ENCODE data around the gene ERC1. TPM values are rescaled to one million over a fixed set of nuclear protein-coding genes. Genes with fewer than 3 reads are reported as not detected.
A peak's percentile ranks its signal among the peaks of the same experiment; 100 is the strongest.

The ERC1 gene
- total and polyA plus RNA-seq, 9 of the 15 experiments (the other 6 are each of a cell fraction or from before 2014, with no cell fraction given) = 0.74 to 11.8 (median 4.8) TPM

DNA sequence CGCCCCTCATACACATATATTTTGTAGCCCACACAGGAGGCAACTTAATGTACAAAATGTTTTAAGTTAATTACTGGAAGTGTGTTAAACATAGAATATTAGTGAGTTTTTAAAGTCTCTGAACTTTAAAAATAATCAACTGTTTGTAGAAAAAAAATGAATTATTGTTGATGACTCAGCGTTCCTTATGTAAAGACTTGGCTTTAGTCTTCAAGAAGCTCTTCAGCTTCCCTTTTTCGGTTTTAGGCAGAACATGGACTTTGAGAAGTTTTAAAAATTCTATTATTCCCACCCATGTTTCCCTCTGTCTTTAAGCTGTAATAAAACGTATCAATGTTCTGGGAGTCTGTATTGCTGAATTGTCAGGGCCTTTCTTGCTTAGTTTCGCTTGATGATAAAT is 333.9 kb downstream of the ERC1 start:
- CTCF ChIA-PET (ENCODE audit: low intra/inter-chr PET ratio) = no interaction called here
- no TSS peak for BruUV-seq (replicated peaks)
- peaks cover 11 to 35% of the 10 kb centered on the region in 2 experiments for H3K4me1 ChIP-seq (replicated peaks in 1 of 2; ENCODE audit: control insufficient read depth in 2 of 2, insufficient read depth in 2 of 2, low read length in 2 of 2)
- H2AFZ ChIP-seq (ENCODE audit: low read depth, low read length) = peak overlapping the region; percentile 65
- no peaks in the 10 kb centered on the region for H3K9me1 ChIP-seq (ENCODE audit: control insufficient read depth, insufficient read depth, low read length)
- no peak for DNase-seq (ENCODE audit: extremely low read depth in 1 of 4, low spot score in 3 of 4)
- peak; percentile 57; the same call in 1 of the 3 replicates for ATAC-seq
- H3K36me3 ChIP-seq (ENCODE audit: control insufficient read depth, insufficient read depth, low read length) = no peaks in the 10 kb centered on the region
- peak overlapping the region in 1 of 2 experiments; percentile 48; a peak in 2 of 4 replicates for H3K9ac ChIP-seq (ENCODE audit: insufficient read depth in 1 of 2, low read depth in 2 of 2, low read length in 2 of 2)
- 23% methylated on average over 5 of the region's 5 CpGs for WGBS (ENCODE audit: insufficient coverage, low coverage, missing lambda C conversion rate)
- no peaks in the 10 kb centered on the region for H3K27me3 ChIP-seq (ENCODE audit: control insufficient read depth in 2 of 2, insufficient read depth in 2 of 2, low read length in 2 of 2)
- intact Hi-C loops (cut with micrococcal nuclease) (no loop called here), in situ Hi-C loops (cut with MboI) (no loop called here)
- POLR2A ChIA-PET = no interaction called here
- no peak overlapping the region; the same call in 1 of the 2 replicates for H3K4me2 ChIP-seq (ENCODE audit: insufficient read depth, low read length)
- H3K79me2 ChIP-seq (ENCODE audit: control insufficient read depth, insufficient read depth, low read length) = no peaks in the 10 kb centered on the region
- no peak overlapping the region for H3K4me3 ChIP-seq
- H3K27ac ChIP-seq (ENCODE audit: extremely low read depth, low read depth, low read length) = peak overlapping the region; percentile 68
- H4K20me1 ChIP-seq (replicated peaks; ENCODE audit: control insufficient read depth, insufficient read depth, low read length) = no peaks in the 10 kb centered on the region
- no peaks in the 10 kb centered on the region for H3K9me3 ChIP-seq (replicated peaks; ENCODE audit: control insufficient read depth, insufficient read depth, low read depth, low read length)
- FAIRE-seq = peak; percentile 23
- TF ChIP-seq HSF4 (CRISPR knock-in tag; IDR thresholded peaks at IDR 0.05; ENCODE audit: borderline replicate concordance) = no peak
- no peak for TF ChIP-seq PHF20 (IDR thresholded peaks at IDR 0.05; ENCODE audit: partially characterized antibody)
- TF ChIP-seq DPF2 (IDR thresholded peaks at IDR 0.05) = peak; percentile 34; the same call in 1 of the 2 replicates
- no peak for TF ChIP-seq SIN3A (IDR thresholded peaks at IDR 0.05; ENCODE audit: borderline replicate concordance in 2 of 2, control insufficient read depth in 1 of 2, low read depth in 2 of 2, low read length in 2 of 2)
- TF ChIP-seq MAFK (IDR thresholded peaks at IDR 0.05; ENCODE audit: low read length) = peak; percentile 98
- peak; percentile 71; the same call in 1 of the 2 replicates for TF ChIP-seq NFE2L1 (tag; IDR thresholded peaks at IDR 0.05; ENCODE audit: borderline replicate concordance, low read depth)
- TF ChIP-seq, protein P1, sequence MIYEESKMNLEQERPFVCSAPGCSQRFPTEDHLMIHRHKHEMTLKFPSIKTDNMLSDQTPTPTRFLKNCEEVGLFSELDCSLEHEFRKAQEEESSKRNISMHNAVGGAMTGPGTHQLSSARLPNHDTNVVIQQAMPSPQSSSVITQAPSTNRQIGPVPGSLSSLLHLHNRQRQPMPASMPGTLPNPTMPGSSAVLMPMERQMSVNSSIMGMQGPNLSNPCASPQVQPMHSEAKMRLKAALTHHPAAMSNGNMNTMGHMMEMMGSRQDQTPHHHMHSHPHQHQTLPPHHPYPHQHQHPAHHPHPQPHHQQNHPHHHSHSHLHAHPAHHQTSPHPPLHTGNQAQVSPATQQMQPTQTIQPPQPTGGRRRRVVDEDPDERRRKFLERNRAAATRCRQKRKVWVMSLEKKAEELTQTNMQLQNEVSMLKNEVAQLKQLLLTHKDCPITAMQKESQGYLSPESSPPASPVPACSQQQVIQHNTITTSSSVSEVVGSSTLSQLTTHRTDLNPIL (CRISPR knock-in tag; IDR thresholded peaks at IDR 0.05) = no peak
- TF ChIP-seq ARID1B (IDR thresholded peaks at IDR 0.05) = peak; percentile 35; the same call in 1 of the 2 replicates
- peak; percentile 98 for TF ChIP-seq C11orf30 (IDR thresholded peaks at IDR 0.05; ENCODE audit: low read depth)
- no peak for TF ChIP-seq ZNF76 (CRISPR knock-in tag; IDR thresholded peaks at IDR 0.05; ENCODE audit: borderline replicate concordance)
- TF ChIP-seq MEIS2 (IDR thresholded peaks at IDR 0.05; ENCODE audit: partially characterized antibody) = peak; percentile 24
- TF ChIP-seq BRD4 (IDR thresholded peaks at IDR 0.05) = no peak
- no peak for TF ChIP-seq ZNF175 (CRISPR knock-in tag; IDR thresholded peaks at IDR 0.05; ENCODE audit: low read depth)
- TF ChIP-seq NFE2 (IDR thresholded peaks at IDR 0.05; ENCODE audit: low read depth) = peak; percentile 85
- peak; percentile 99 for TF ChIP-seq MAFF (IDR thresholded peaks at IDR 0.05; ENCODE audit: low read length)
- no peak for TF ChIP-seq NONO (IDR thresholded peaks at IDR 0.05; ENCODE audit: low read depth in 2 of 2, low read length in 1 of 2)
- TF ChIP-seq, protein P2, sequence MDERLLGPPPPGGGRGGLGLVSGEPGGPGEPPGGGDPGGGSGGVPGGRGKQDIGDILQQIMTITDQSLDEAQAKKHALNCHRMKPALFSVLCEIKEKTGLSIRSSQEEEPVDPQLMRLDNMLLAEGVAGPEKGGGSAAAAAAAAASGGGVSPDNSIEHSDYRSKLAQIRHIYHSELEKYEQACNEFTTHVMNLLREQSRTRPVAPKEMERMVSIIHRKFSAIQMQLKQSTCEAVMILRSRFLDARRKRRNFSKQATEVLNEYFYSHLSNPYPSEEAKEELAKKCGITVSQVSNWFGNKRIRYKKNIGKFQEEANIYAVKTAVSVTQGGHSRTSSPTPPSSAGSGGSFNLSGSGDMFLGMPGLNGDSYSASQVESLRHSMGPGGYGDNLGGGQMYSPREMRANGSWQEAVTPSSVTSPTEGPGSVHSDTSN (CRISPR knock-in tag; IDR thresholded peaks at IDR 0.05; ENCODE audit: low read depth) = no peak
- TF ChIP-seq, protein P2 (tag; conservative IDR thresholded peaks at IDR 0.05; ENCODE audit: low read depth) = 0 out of 2 replicates have a peak, but pooled peaks have one; percentile 10
- TF ChIP-seq ZC3H8 (IDR thresholded peaks at IDR 0.05) = no peak
- no peak for TF ChIP-seq NUFIP1 (IDR thresholded peaks at IDR 0.05; ENCODE audit: partially characterized antibody)
- TF ChIP-seq CBX2 (IDR thresholded peaks at IDR 0.05; ENCODE audit: insufficient read depth, low read length, poor library complexity, severe bottlenecking) = no peak
- no peak for TF ChIP-seq RBM25 (IDR thresholded peaks at IDR 0.05; ENCODE audit: low read depth, low read length, severe bottlenecking)

Data from K562 (cell line).